ENCODE results near the gene SEBOX.

- TF ChIP-seq, protein P1, sequence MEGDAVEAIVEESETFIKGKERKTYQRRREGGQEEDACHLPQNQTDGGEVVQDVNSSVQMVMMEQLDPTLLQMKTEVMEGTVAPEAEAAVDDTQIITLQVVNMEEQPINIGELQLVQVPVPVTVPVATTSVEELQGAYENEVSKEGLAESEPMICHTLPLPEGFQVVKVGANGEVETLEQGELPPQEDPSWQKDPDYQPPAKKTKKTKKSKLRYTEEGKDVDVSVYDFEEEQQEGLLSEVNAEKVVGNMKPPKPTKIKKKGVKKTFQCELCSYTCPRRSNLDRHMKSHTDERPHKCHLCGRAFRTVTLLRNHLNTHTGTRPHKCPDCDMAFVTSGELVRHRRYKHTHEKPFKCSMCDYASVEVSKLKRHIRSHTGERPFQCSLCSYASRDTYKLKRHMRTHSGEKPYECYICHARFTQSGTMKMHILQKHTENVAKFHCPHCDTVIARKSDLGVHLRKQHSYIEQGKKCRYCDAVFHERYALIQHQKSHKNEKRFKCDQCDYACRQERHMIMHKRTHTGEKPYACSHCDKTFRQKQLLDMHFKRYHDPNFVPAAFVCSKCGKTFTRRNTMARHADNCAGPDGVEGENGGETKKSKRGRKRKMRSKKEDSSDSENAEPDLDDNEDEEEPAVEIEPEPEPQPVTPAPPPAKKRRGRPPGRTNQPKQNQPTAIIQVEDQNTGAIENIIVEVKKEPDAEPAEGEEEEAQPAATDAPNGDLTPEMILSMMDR (IDR thresholded peaks at IDR 0.05; ENCODE audit: low read length), result no peak
- no peak for TF ChIP-seq EZH2phosphoT487 (IDR thresholded peaks at IDR 0.05; ENCODE audit: low read length)
These were observed 7.9 kb upstream of the SEBOX start for GRCh38 chr17:28372945-28373274.
